HG02623 (cell line): ENCODE results near the gene ARCN1.
"Not testable (repeated sequence)": the region's sequence is repeated elsewhere in the genome, so short reads cannot be mapped to it uniquely, and the experiment has no call there.

Experiments used
- ATAC-seq: cut with Tn5 transposase; IDR thresholded peaks from one replicate; pipeline ENCODE4 v1.9.1; 2021; ENCODE audit warnings: moderate library complexity; ENCODE audit not compliant: unreplicated experiment

Gene ARCN1

GRCh38 chr11:118605116-118605867, 33.1 kb downstream of the ARCN1 start:
- no peak for ATAC-seq

GRCh38 chr11:118606157-118606843, 34.1 kb downstream of the ARCN1 start:
- ATAC-seq = no peak

GRCh38 chr11:118606844-118607228, 34.6 kb downstream of the ARCN1 start:
- no peak for ATAC-seq

- no peak for ATAC-seq
Observed at GRCh38 chr11:118607401-118608359, 35.5 kb downstream of the ARCN1 start, which contains the start of gene PHLDB1. Gene PHLDB1 (plus strand): TSS chr11:118607615. CDS start chr11:118613837, 6,222 bp downstream.

GRCh38 chr11:118608360-118609227, 36.4 kb downstream of the ARCN1 start:
- ATAC-seq = no peak

GRCh38 chr11:118609380-118610224, 37.4 kb downstream of the ARCN1 start:
- ATAC-seq = no peak

- ATAC-seq = no peak
Observed at GRCh38 chr11:118610225-118610772, 38.1 kb downstream of the ARCN1 start.

GRCh38 chr11:118610773-118611432, 38.7 kb downstream of the ARCN1 start:
- ATAC-seq = no peak

GRCh38 chr11:118611433-118611795, 39.2 kb downstream of the ARCN1 start:
- ATAC-seq = not testable (repeated sequence)

GRCh38 chr11:118612378-118612777, 40.2 kb downstream of the ARCN1 start:
- ATAC-seq = no peak

GRCh38 chr11:118614511-118614910, 42.3 kb downstream of the ARCN1 start:
- no peak for ATAC-seq

GRCh38 chr11:118615282-118615975, 43.2 kb downstream of the ARCN1 start:
- no peak for ATAC-seq

- no peak for ATAC-seq
Observed at GRCh38 chr11:118615976-118616371, 43.8 kb downstream of the ARCN1 start.

- no peak for ATAC-seq
Observed at GRCh38 chr11:118618115-118618990, 46.1 kb downstream of the ARCN1 start.

- ATAC-seq = no peak
Observed at GRCh38 chr11:118618991-118619375, 46.8 kb downstream of the ARCN1 start.

GRCh38 chr11:118619444-118620197, 47.4 kb downstream of the ARCN1 start:
- no peak for ATAC-seq
